Osteoblast (primary cell): Measurements from ENCODE around the gene SUPV3L1. TPM values are rescaled to one million over a fixed set of nuclear protein-coding genes. Genes with fewer than 3 reads are reported as not detected.
A peak's percentile ranks its signal among the peaks of the same experiment; 100 is the strongest.

Experiments
- DNase-seq: peaks from one replicate; pipeline ENCODE4 v3.0.0; 2011; ENCODE audit warnings: low spot score, mixed read lengths; ENCODE audit not compliant: insufficient read length; ENCODE audit errors: missing footprints
- H2AFZ ChIP-seq: 2 replicates; pipeline ENCODE4 v1.6.0; 2011; ENCODE audit warnings: mild to moderate bottlenecking, low read length
- H3K27ac ChIP-seq: 2 replicates; pipeline ENCODE4 v1.5.1; 2011; ENCODE audit warnings: mild to moderate bottlenecking, low read depth, low read length, moderate library complexity
- H3K27me3 ChIP-seq: 2 replicates; pipeline ENCODE4 v1.6.0; 2012; ENCODE audit warnings: mild to moderate bottlenecking, control low read depth, inconsistent platforms, low read length, moderate library complexity; ENCODE audit not compliant: insufficient read depth
- H3K36me3 ChIP-seq: 2 replicates; pipeline ENCODE4 v1.5.1; 2011; ENCODE audit warnings: mild to moderate bottlenecking, low read length, control low read depth, moderate library complexity; ENCODE audit not compliant: insufficient read depth
- H3K4me1 ChIP-seq: 2 replicates; pipeline ENCODE4 v1.5.1; 2011; ENCODE audit warnings: mild to moderate bottlenecking, low read length, control low read depth, moderate library complexity; ENCODE audit not compliant: insufficient read depth
- H3K4me2 ChIP-seq: 2 replicates; pipeline ENCODE4 v1.6.0; 2011; ENCODE audit warnings: mild to moderate bottlenecking, low read length; ENCODE audit not compliant: insufficient read depth
- H3K4me3 ChIP-seq: fragments of 200-600 bp; sonication (generic); 3 replicates; pipeline ENCODE4 v1.5.1; 2012; ENCODE audit warnings: mild to moderate bottlenecking, low read length, inconsistent platforms; ENCODE audit not compliant: insufficient read depth
- H3K79me2 ChIP-seq: 2 replicates; pipeline ENCODE4 v1.6.0; 2012; ENCODE audit warnings: mild to moderate bottlenecking, low read length, control low read depth, inconsistent platforms; ENCODE audit not compliant: insufficient read depth
- H3K9me3 ChIP-seq: 2 replicates; pipeline ENCODE4 v1.5.1; 2011; ENCODE audit warnings: low read depth, low read length, control low read depth
- H4K20me1 ChIP-seq: 2 replicates; pipeline ENCODE4 v1.6.0; 2012; ENCODE audit warnings: mild to moderate bottlenecking, low read length, control low read depth; ENCODE audit not compliant: insufficient read depth
- total RNA-seq: library from RNA; depleted of rRNA; stranded (reverse); fragments of >200 nt; gene quantifications from 2 replicates; pipeline ENCODE4 v1.2.3, GENCODE V29; 2012
- TF ChIP-seq, protein P1 (sequence below): IDR thresholded peaks from 2 replicates; pipeline ENCODE4 v1.5.1; 2011; ENCODE audit warnings: mild to moderate bottlenecking, low read depth, low read length, moderate library complexity; ENCODE audit errors: extremely low read depth

The SUPV3L1 gene
- total RNA-seq, 1 donor, result 34.7 TPM

DNA sequence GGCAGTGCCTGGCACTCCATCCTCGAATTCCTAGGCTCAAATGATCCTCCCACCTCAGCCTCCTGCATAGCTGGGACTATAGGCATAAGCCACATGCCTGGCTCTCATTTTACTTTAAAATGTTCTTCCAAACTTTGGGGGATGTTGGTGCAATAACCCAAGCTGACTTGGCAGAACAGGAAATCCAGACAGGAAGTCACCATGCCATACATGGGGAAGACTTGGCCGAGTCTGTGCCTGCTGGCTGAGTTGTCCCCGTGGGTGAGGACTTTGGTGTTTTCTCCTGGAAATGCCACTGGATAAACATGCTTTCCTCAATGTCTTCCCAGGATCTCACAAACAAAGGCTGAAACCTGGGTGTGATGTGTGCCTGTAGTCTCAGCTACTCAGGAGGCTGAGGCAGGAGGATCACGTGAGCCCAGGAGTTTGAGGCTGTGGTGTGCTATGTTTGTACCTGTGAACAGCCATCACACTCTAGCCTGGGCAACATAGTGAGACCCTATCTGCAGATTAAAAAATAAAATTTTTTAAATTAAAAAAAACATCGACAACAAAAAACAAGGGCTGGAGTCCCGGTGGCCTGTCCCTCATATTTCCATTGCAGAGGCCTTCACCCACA, 59.9 kb downstream of the SUPV3L1 start:
- Histone ChIP-seq H3K27ac (peak overlapping the region; percentile 48), H3K4me2 (no peak overlapping the region), H3K36me3 (no peaks in the 10 kb centered on the region), H3K79me2 (no peaks in the 10 kb centered on the region), H4K20me1 (no peaks in the 10 kb centered on the region), H3K4me3 (no peak overlapping the region), H3K4me1 (peaks cover 32% of the 10 kb centered on the region), H3K27me3 (no peaks in the 10 kb centered on the region), H3K9me3 (no peaks in the 10 kb centered on the region), H2AFZ (no peak overlapping the region)
- peak; percentile 79 for DNase-seq
- TF ChIP-seq, protein P1, sequence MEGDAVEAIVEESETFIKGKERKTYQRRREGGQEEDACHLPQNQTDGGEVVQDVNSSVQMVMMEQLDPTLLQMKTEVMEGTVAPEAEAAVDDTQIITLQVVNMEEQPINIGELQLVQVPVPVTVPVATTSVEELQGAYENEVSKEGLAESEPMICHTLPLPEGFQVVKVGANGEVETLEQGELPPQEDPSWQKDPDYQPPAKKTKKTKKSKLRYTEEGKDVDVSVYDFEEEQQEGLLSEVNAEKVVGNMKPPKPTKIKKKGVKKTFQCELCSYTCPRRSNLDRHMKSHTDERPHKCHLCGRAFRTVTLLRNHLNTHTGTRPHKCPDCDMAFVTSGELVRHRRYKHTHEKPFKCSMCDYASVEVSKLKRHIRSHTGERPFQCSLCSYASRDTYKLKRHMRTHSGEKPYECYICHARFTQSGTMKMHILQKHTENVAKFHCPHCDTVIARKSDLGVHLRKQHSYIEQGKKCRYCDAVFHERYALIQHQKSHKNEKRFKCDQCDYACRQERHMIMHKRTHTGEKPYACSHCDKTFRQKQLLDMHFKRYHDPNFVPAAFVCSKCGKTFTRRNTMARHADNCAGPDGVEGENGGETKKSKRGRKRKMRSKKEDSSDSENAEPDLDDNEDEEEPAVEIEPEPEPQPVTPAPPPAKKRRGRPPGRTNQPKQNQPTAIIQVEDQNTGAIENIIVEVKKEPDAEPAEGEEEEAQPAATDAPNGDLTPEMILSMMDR, result no peak

DNA sequence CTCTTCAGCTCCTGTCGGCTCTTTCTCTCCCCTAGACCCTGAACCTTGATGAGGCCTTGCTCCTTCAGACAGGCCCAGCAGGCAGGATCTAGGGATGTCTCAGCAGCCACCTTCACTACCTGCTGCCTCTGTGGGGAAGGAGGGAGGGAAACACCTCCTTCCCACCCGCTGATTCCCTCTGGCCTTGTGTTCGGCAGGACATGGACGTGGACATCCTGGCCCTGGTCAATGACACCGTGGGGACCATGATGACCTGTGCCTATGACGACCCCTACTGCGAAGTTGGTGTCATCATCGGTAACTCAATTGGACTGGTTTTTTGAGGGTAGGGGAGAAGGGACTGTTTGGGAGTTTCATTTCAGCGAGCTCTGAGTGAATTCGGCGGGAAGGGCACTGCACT, 60.4 kb downstream of the SUPV3L1 start:
- peak; percentile 77 for DNase-seq

DNA sequence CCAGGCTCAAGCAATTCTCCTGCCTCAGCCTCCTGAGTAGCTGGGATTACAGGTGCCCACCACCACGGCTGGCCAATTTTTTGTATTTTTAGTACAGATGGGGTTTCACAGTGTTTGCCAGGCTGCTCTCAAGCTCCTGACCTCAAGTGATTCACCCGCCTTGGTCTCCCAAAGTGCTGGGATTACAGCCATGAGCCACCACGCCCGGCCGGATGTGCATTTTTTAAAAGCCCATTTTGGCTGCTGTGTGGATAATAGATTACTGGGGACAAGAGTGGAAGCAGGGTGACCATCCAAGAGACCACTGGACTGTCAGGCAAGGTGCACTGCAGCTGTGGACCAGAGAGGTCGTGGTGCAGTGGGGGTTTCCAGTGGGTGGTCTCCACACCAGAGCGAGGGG, 61.5 kb downstream of the SUPV3L1 start:
- peak overlapping the region; percentile 74 for H3K4me2 ChIP-seq
- H2AFZ ChIP-seq, result peak overlapping the region; percentile 68
- H3K27ac ChIP-seq, result peak overlapping the region; percentile 61
- no peaks in the 10 kb centered on the region for H3K36me3 ChIP-seq
- TF ChIP-seq, protein P1, result no peak
- no peaks in the 10 kb centered on the region for H4K20me1 ChIP-seq
- H3K27me3 ChIP-seq, result no peaks in the 10 kb centered on the region
- H3K4me1 ChIP-seq, result peaks cover 32% of the 10 kb centered on the region
- H3K4me3 ChIP-seq, result peak overlapping the region; percentile 48
- no peak for DNase-seq
- no peaks in the 10 kb centered on the region for H3K79me2 ChIP-seq
- H3K9me3 ChIP-seq, result no peaks in the 10 kb centered on the region

More for the DNA sequence above, 60.4 kb downstream of the SUPV3L1 start:
- H3K36me3 ChIP-seq, result no peaks in the 10 kb centered on the region
- H3K27ac ChIP-seq, result no peak overlapping the region
- H3K4me2 ChIP-seq, result no peak overlapping the region
- H2AFZ ChIP-seq, result no peak overlapping the region
- H3K4me1 ChIP-seq, result peaks cover 32% of the 10 kb centered on the region
- H3K27me3 ChIP-seq, result no peaks in the 10 kb centered on the region
- H3K79me2 ChIP-seq, result no peaks in the 10 kb centered on the region
- no peaks in the 10 kb centered on the region for H4K20me1 ChIP-seq
- H3K4me3 ChIP-seq, result no peak overlapping the region
- TF ChIP-seq, protein P1, result no peak
- H3K9me3 ChIP-seq, result no peaks in the 10 kb centered on the region

DNA sequence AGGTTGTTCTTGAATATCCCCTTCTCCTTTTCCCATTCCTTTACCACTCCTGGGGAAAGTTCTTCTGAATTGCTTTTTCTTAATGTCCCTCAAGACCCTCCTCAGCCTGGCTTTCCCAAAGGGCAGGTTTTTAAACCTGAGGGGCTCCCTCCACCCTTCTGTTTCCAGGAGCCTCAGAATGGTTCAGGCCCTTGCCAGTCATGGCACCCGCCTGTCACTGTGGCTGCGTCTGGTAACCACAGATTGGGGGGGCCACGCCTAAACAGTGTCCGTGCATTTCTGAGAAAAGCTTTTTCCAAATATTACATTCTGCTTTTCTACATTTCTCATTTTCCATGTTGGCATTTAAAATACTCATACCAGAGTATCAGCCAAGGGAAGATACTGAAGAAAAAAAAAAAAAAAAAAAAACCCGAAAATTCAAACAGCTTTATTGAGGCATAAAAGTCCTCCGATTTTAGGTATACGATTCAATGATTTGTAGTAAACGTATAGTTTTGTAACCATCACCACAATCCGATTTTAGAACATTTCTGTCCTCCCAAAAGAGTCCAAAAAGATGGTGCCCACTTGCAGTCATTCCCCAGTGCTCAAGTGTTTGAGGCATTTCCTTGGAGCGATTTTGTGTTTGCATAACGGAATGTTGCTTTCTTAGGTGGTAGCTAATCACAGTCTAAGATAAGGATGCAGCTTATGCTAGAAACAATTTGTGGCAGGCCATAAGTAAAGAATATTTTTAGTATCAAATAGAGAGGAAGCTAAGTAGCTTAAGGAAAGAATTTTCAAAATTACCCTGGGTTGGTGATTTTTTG, 62.2 kb downstream of the SUPV3L1 start:
- no peak for DNase-seq
- Histone ChIP-seq H3K4me2 (peak overlapping the region; percentile 74), H3K27me3 (no peaks in the 10 kb centered on the region), H3K36me3 (no peaks in the 10 kb centered on the region), H3K4me1 (peaks cover 32% of the 10 kb centered on the region), H3K79me2 (no peaks in the 10 kb centered on the region), H2AFZ (peak overlapping the region; percentile 68), H3K27ac (peak overlapping the region; percentile 61), H3K4me3 (no peak overlapping the region), H4K20me1 (no peaks in the 10 kb centered on the region), H3K9me3 (no peaks in the 10 kb centered on the region)
- TF ChIP-seq, protein P1, result no peak
